Activated T-helper 2 cell treated with anti-CD3 and anti-CD28 coated beads, Interferon-gamma antibody, Interleukin-2, Interleukin-4, amounts not matched to agents 10 μg/mL and 5 μg/mL and 100 μg/mL, durations not matched to agents 14 hours and 24 hours and 36 hours (primary cell): ENCODE measurements around the gene KRTAP10-1. TPM values are rescaled to one million over a fixed set of nuclear protein-coding genes. Genes with fewer than 3 reads are reported as not detected.

Experiments
- DNase-seq: peaks from one replicate; pipeline ENCODE4 v3.0.0; 2021; ENCODE audit warnings: low spot score
- H3K27ac Mint-ChIP-seq: one replicate; pipeline ENCODE4 v1.8.0; 2021; ENCODE audit warnings: mixed read lengths
- H3K27me3 Mint-ChIP-seq: one replicate; pipeline ENCODE4 v1.8.0; 2021; ENCODE audit warnings: low read depth, mixed read lengths
- H3K36me3 Mint-ChIP-seq: one replicate; pipeline ENCODE4 v1.8.0; 2021; ENCODE audit warnings: low read depth, mixed read lengths
- H3K4me1 Mint-ChIP-seq: one replicate; pipeline ENCODE4 v1.8.0; 2021; ENCODE audit warnings: low read depth, mixed read lengths
- H3K4me3 Mint-ChIP-seq: one replicate; pipeline ENCODE4 v1.8.0; 2021; ENCODE audit warnings: low read depth, mild to moderate bottlenecking, moderate library complexity, mixed read lengths
- H3K9me3 Mint-ChIP-seq: one replicate; pipeline ENCODE4 v1.8.0; 2021; ENCODE audit warnings: mixed read lengths
- intact Hi-C: fragments of 100-400 bp; cut with micrococcal nuclease; formaldehyde crosslinking; loops from one replicate; pipeline ENCODE4 v1.15.1; 2023
- total RNA-seq: library from RNA; stranded (reverse); gene quantifications from 2 replicates; pipeline ENCODE4 v1.2.3, GENCODE V29; 2022

Gene KRTAP10-1
- total RNA-seq, 1 donor from 2014 or later: not detected

DNA sequence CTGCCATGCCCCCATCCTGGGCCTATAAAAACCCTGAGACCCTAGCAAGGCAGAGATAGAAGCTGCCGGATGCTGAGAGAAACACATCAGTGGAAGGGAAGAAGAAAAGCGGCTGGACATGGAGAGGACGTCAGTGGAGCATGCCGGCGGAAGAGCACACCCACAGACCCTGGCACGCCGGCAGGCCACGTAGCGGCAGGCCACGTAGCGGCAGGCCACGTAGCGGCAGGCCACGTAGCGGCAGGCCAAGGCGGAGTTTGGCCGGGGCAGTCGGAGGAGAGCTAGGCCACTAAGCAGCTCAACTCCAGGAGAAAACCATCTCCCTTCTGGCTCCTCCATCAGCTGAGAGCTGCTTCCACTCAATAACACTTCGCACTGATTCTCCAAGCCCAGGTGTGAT, 49.6 kb downstream of the KRTAP10-1 start:
- H3K9me3 Mint-ChIP-seq: peaks cover 23% of the 10 kb centered on the region
- H3K27ac Mint-ChIP-seq: no peak overlapping the region
- H3K36me3 Mint-ChIP-seq: no peaks in the 10 kb centered on the region
- H3K27me3 Mint-ChIP-seq: peaks cover 2% of the 10 kb centered on the region
- DNase-seq: no peak
- no peak overlapping the region for H3K4me3 Mint-ChIP-seq
- H3K4me1 Mint-ChIP-seq: peaks cover 1% of the 10 kb centered on the region
- intact Hi-C loops: no loop called here

DNA sequence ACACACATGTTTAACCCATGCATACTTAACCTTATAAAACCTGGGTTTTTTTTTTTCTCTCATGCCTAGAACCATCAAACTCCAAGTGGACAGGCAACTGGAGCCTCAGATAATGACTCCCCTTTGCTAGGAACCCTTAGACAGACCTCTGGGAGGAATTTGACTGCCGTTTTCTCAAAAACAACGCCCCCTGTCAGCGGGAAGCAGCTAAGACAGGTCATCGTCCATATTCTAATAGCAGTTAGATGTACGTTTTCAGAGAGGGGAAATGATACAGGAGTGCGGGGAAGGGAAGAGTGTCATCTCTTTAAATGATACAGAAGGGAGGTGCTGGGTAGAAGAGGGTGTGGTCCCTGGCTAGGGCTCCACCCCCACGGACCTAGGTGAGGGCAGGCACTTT, 50.0 kb downstream of the KRTAP10-1 start:
- no peak overlapping the region for H3K27ac Mint-ChIP-seq
- intact Hi-C loops: no loop called here
- no peak for DNase-seq
- no peaks in the 10 kb centered on the region for H3K36me3 Mint-ChIP-seq
- peaks cover 1% of the 10 kb centered on the region for H3K4me1 Mint-ChIP-seq
- H3K4me3 Mint-ChIP-seq: no peak overlapping the region
- H3K27me3 Mint-ChIP-seq: peaks cover 2% of the 10 kb centered on the region
- peaks cover 23% of the 10 kb centered on the region for H3K9me3 Mint-ChIP-seq

Other genes with a start within 250 kb of the KRTAP10-1 start
- 156 and 158 TPM in 2 replicates for gene PFKL, start 240.1 kb downstream of the KRTAP10-1 start, total RNA-seq
- gene CFAP410, start 200.8 kb downstream of the KRTAP10-1 start, total RNA-seq: 13.8 and 15.2 TPM in 2 replicates
- 6.7 and 7.3 TPM in 2 replicates for gene TRPM2, start 186.6 kb downstream of the KRTAP10-1 start, total RNA-seq
- 2.2 and 2.3 TPM in 2 replicates for gene LRRC3, start 84.7 kb downstream of the KRTAP10-1 start, total RNA-seq
- gene KRTAP10-2, start 11.3 kb upstream of the KRTAP10-1 start, total RNA-seq: not detected in 2 replicates
- not detected in 2 replicates for gene KRTAP10-3, start 18.6 kb upstream of the KRTAP10-1 start, total RNA-seq
- not detected in 2 replicates for gene KRTAP10-4, start 33.5 kb upstream of the KRTAP10-1 start, total RNA-seq
- not detected in 2 replicates for gene KRTAP10-5, start 40.4 kb upstream of the KRTAP10-1 start, total RNA-seq
- gene KRTAP10-6, start 52.3 kb upstream of the KRTAP10-1 start, total RNA-seq: not detected in 2 replicates
- not detected in 2 replicates for gene KRTAP10-7, start 60.4 kb upstream of the KRTAP10-1 start, total RNA-seq
- not detected in 2 replicates for gene KRTAP10-8, start 71.9 kb upstream of the KRTAP10-1 start, total RNA-seq
- not detected in 2 replicates for gene KRTAP10-9, start 86.9 kb upstream of the KRTAP10-1 start, total RNA-seq
- gene KRTAP10-10, start 97.2 kb upstream of the KRTAP10-1 start, total RNA-seq: not detected in 2 replicates
- gene KRTAP10-11, start 106.2 kb upstream of the KRTAP10-1 start, total RNA-seq: not detected in 2 replicates
- not detected in 2 replicates for gene KRTAP12-4, start 114.5 kb upstream of the KRTAP10-1 start, total RNA-seq
- gene KRTAP12-3, start 117.7 kb upstream of the KRTAP10-1 start, total RNA-seq: not detected in 2 replicates
- not detected in 2 replicates for gene KRTAP12-2, start 126.7 kb upstream of the KRTAP10-1 start, total RNA-seq
- gene KRTAP12-1, start 142.0 kb upstream of the KRTAP10-1 start, total RNA-seq: not detected in 2 replicates
- gene KRTAP10-12, start 157.0 kb upstream of the KRTAP10-1 start, total RNA-seq: not detected in 2 replicates
- gene TSPEAR, start 171.4 kb upstream of the KRTAP10-1 start, total RNA-seq: not detected in 2 replicates